GM18909 (cell line): ENCODE measurements around the gene CDYL.

Source experiments
- ATAC-seq: cut with Tn5 transposase; IDR thresholded peaks from one replicate; pipeline ENCODE4 v1.9.1; 2021; ENCODE audit warnings: mild to moderate bottlenecking; ENCODE audit not compliant: unreplicated experiment, poor library complexity

Gene CDYL

DNA sequence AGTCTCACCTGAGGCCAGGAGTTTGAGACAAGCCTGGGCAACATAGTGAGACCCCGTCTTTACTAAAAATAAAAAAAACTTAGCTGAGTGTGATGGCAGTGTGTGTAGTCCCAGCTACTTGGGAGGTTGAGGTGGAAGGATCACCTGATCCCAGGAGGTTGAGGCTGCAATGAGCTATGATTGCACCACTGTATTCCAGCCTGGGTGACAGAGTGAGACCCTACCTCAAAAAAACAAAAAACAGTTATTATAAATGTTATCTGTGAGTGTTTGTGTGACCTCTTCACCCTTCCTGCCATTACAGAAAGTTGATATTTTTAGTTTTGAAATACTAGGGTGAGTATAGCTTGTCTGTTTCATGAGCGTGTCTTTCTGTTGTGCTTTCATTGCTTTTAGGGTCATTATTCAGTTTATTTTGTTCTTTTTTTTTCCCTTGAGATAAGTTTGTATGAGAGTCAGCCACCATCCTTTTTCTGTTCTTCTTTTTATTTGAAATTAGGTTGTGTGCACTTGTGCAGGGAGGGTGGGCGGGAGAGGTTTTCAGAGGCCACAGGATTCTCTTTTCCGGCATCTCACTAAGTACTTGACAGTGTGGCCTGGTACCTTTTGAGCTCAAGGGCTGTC is 26.2 kb downstream of the CDYL start:
- ATAC-seq: peak; percentile 68

- ATAC-seq: no peak
Measured at GRCh38 chr6:4803343-4803744, 27.1 kb downstream of the CDYL start.

DNA sequence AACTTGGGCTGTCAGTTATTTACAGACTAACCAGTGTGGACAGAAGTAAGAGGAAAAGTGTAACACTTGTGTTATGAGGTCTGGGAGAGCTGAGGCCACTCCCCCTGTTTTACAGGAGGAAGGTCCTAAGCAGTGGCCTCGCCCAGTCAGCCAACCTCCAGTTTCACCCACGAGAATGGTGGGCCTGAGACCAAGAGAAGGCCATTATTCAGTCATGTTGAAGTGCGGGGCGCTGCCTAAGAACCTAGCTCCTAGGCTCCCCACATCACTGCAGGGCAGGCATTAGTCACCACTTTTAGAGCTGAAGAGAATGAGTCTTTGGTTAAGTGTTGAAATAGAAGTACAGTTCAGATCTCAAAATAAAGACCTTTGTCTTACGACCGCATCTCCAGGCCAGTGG is 27.9 kb downstream of the CDYL start:
- ATAC-seq: no peak

GRCh38 chr6:4805553-4806336 is 29.5 kb downstream of the CDYL start:
- no peak for ATAC-seq

DNA sequence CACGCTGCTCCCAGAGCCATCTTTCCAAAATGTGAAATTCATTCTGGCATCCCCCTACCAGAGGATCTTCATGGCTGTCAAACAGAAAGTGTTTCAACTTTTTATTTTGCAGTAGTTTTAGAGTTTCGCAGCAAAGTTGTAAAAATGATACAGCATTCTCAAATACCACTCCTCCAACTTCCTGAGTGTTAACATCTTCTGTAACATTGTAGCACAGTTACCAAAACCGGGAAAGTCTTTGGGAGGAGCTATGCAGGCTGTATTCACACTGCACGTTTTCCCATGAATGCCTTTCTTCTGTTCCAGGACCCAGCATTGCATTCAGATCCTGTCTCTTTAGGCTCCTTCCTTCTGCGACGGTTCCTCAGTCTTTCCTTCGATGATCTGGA is 30.1 kb downstream of the CDYL start:
- ATAC-seq: no peak

DNA sequence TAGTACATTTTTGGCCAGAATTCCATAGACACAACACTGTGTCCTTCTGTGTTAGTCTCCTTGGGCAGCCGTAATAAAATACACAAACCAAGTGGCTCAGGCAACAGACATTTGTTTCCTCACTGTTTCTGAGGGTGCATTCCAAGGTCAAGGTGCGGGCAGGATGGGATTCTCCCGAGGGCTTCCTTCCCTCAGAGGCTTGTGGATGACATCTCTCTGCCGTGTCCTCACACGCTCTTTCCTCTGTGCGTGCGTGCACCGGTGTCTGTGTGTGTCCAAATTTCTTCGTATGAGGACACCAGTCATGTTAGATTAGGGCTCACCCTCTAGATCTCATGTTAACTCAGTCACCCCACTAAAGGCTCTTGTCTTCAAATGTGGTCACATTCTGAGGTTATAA is 30.6 kb downstream of the CDYL start:
- ATAC-seq: no peak

DNA sequence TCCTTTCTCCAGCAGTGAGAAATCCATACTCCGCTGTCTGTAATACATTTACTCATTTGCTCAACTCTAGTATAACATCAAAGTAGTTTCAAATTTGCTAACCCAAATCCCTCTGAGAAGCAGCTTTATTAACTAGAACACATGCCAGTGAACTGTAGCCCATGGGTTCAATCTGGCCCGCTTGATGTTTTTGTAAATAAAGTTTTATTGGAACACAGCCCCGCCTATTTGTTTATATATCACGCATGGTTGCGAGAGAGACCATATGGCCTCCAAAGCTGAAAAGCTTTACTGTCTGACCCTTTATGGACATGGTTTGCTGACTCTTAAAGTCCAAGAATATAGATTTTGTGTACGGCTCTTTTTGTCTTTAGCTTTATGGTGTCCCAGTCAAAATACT is 32.2 kb downstream of the CDYL start:
- no peak for ATAC-seq

DNA sequence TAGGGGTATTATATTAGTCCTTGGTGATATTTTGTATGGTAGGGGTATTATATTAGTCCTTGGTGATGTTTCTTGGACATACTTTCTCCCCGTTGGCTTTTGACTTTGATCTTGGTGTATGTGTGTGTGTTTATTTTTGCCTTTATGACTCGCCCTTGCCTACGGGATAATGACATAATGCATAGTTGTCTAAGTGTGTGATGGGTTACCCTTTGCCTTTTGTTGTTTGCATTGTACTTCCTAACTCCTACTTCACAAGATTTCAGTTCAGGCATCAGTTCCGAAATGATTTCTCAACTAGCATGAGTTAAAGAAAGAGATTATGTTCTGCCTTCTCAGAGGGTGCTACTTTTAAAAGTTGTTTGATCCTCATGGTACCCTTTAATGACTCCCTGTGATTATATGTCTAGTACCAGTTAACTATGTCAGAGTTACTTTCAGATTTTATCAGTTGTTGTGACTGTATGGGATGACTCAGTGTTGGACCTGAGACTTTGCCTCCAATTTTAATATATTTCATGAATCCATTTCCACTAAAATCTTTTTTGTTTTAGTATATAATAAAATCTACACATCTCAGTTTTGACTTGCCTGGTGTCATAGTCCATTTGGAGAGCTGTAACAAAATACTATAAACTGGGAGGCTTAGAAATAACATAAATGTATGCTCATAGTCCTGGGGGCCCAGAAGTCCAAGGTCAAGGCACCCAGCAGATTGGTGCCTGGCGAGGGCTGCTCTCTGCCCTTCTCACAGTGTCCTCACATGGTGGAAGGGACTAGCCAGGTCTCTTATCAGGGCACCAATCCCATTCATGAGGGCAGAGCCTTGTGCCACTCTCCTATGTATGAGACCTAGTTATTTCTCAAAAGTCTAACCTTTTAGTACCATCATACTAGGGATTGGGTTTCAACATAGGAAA is 34.1 kb downstream of the CDYL start:
- ATAC-seq: no peak

DNA sequence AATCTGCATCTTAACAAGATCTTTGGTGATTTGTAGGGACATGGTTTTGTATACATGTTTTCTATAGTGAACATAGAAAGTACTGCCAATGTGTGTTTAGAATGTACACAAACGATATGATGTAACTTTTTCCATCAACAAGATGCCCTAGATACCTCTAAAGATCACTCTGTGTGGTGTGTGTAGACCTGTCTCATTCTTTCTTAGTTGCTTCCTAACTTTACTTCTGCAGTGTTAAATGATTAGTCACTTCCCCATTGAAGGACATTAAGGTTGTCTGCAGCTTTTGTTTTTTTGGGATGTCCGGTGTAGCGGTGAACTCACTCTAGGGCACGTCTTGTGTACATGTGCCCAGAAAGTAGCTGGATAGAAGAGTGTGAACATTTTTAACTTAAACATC is 35.9 kb downstream of the CDYL start:
- ATAC-seq: no peak

DNA sequence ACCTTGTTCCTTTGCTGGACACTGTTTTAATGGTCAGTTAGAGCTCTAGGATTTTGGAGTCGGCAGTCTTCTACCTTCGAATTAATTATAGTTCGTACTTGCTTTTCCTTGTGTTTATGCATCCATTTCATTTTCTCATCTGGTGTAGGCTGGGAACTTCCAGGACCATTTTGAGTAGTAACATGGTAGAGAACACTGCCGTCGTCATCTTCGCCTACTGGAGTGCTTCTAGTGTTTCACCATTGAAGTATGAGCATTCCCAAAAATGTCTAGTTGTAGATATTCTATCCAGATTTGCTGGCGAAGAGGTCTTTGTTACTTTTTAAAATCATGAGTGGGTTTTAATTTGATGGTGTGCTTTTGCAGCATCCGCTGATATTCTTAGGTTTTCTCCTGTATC is 36.9 kb downstream of the CDYL start:
- ATAC-seq: no peak

DNA sequence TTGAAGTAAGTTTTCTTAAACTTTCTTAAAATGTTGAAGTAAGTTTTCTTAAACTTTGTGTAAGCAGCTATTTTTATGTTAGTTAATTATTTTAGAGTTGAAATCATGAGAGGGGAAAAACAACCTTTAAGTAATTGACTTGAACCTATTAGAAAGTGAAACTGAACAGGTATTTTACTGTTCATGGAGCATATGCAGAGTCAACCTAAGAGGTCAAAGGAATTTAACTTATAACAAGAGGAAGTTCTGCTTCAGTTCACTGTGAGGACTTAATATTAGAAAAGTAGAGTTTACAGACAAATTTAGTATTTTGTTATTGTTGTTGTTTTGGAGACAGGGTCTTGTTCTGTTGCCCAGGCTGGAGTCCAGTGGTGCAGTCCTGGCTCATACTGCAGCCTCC is 38.0 kb downstream of the CDYL start:
- ATAC-seq: peak; percentile 67

DNA sequence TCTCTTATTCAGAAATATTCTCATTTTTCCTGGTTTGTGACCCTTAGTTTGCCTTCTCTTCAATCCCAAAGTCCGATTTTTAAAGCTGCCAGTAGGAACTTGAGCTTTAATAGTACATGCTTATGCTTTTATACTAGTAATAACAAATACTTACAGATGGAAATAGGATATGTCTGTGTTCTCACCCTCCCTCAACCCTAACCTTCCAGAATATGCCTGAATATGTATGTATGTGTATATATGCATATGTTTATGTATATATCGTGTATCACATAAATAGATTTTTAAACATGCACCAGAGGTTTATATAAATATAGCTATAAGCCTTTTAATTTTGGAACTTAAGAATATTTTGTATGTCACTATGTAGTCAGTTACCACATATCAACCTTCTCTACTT is 38.8 kb downstream of the CDYL start:
- no peak for ATAC-seq

GRCh38 chr6:4815584-4815983 is 39.4 kb downstream of the CDYL start:
- no peak for ATAC-seq

DNA sequence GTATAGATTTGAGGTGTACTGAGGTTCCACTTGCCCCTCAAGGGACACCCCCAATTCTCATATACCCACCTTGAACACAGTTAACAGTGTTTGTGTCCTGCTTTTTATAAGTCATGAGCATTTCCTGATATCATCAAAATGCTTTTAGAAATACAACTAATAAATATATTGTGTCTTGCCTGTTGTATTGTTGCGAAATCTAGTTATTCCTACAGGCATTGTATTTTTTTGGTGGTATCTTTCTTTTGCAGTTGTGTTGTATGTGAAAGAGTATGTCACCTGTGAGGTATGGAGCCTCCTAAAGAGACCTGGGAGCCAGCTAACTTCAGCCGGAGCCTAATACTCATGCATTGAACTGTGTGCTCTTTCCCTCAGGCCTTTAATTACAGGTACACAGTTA is 40.7 kb downstream of the CDYL start:
- no peak for ATAC-seq

DNA sequence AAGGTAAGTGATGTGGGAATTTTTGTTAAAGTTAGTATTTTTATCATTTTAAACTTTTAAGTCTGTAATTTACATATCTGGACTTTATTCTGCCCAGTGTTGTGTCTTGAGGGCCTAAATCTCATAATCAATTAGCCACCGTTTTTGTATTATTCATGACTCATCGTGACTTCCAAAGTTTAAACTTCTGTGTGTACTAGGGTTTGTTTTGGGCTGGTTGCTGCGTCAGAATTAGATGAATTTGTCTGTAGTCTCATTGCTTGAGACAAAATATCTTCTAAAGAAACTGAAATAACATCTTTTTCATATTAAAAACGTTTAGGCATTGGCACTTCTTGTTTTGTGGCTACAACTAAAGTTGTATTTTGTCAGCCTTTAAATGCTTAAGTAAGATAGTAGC is 41.3 kb downstream of the CDYL start:
- ATAC-seq: no peak

- ATAC-seq: no peak
Measured at GRCh38 chr6:4818272-4818938, 42.2 kb downstream of the CDYL start.

DNA sequence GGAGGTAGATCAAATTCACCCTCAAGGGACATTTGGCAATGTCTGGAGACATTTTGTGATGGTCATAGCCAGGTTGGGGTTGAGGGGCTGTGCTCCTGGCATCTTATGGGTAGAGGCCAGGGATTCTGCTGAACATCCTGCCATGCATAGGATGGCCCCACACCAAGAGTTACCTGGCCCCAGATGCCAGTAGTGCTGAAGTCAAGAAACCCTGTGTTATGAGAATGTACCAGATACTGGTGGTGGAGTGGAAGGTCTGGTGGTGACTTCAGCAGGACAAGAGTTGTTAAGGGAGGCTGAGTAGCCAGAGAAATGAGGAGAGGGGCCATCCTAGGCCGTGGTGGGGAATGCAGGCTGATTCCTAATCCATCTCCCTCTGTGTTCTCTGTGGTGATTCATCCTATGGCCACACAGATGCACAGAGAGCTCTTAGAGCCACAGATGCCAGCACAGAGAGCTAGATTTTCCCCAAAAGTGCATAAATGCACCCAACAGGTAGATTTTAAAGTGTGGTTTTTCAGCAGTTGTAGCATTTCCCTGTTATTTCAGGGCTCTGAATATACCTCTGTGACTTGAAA is 43.6 kb downstream of the CDYL start:
- ATAC-seq: no peak

- ATAC-seq: no peak
Measured at GRCh38 chr6:4820704-4821276, 44.6 kb downstream of the CDYL start.

DNA sequence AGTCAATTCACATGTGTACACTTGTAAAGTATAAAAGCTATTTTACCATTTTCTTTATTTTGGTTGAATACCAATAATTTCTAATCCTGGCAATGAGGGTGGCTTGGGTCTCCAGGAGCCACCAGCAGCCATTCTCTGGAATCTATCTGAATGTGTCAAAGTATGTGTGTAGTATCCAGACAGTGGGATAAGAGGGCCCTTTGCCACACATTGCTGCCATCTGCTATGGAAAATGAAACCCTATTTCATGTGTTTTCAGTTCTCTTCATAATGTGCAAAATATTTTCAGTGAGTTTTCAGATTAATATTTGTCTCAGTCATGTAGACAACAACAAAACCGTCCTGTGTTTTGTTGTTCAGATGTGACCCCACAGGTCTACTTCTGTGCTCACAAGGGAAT is 46.3 kb downstream of the CDYL start:
- no peak for ATAC-seq

- ATAC-seq: no peak
Measured at GRCh38 chr6:4828187-4828698, 52.0 kb downstream of the CDYL start.
